D341Med (cell line): ENCODE measurements around the gene NOL4L.

ENCODE experiments used
- DNase-seq: peaks from one replicate; pipeline ENCODE4 v3.0.0; 2012; ENCODE audit warnings: low spot score

Gene NOL4L

GRCh38 chr20:32560989-32561830, 23.9 kb downstream of the NOL4L start:
- DNase-seq: peak; percentile 84

- DNase-seq: no peak
Measured at GRCh38 chr20:32560482-32560988, 24.6 kb downstream of the NOL4L start.

- DNase-seq: no peak
Measured at GRCh38 chr20:32559753-32560380, 25.3 kb downstream of the NOL4L start.

GRCh38 chr20:32559205-32559752, 25.9 kb downstream of the NOL4L start:
- no peak for DNase-seq

- no peak for DNase-seq
Measured at GRCh38 chr20:32558526-32558925, 26.6 kb downstream of the NOL4L start.

- no peak for DNase-seq
Measured at GRCh38 chr20:32557319-32557718, 27.8 kb downstream of the NOL4L start.

- DNase-seq: no peak
Measured at GRCh38 chr20:32556312-32557184, 28.6 kb downstream of the NOL4L start.

- DNase-seq: no peak
Measured at GRCh38 chr20:32555584-32555983, 29.5 kb downstream of the NOL4L start.

- DNase-seq: no peak
Measured at GRCh38 chr20:32554965-32555289, 30.2 kb downstream of the NOL4L start.

- no peak for DNase-seq
Measured at GRCh38 chr20:32553618-32554017, 31.5 kb downstream of the NOL4L start.

- no peak for DNase-seq
Measured at GRCh38 chr20:32551693-32552092, 33.4 kb downstream of the NOL4L start.

- no peak for DNase-seq
Measured at GRCh38 chr20:32549842-32550241, 35.3 kb downstream of the NOL4L start.

- no peak for DNase-seq
Measured at GRCh38 chr20:32547753-32548034, 37.4 kb downstream of the NOL4L start.

- DNase-seq: no peak
Measured at GRCh38 chr20:32546918-32547752, 38.0 kb downstream of the NOL4L start.

GRCh38 chr20:32544893-32545840, 40.0 kb downstream of the NOL4L start:
- DNase-seq: no peak

- DNase-seq: no peak
Measured at GRCh38 chr20:32544260-32544722, 40.8 kb downstream of the NOL4L start.

- DNase-seq: no peak
Measured at GRCh38 chr20:32543570-32544259, 41.4 kb downstream of the NOL4L start.

GRCh38 chr20:32542259-32542615, 42.9 kb downstream of the NOL4L start:
- no peak for DNase-seq

GRCh38 chr20:32541323-32542258, 43.5 kb downstream of the NOL4L start:
- no peak for DNase-seq
